KMS-11 (cell line): ENCODE measurements around the gene FAM3C.

Experiments
- H2AFZ ChIP-seq: fragments of 200-600 bp; sonication (generic); 2 replicates; pipeline ENCODE4 v1.6.1; 2016; ENCODE audit warnings: antibody characterized with exemption, mixed run types, low read depth
- H3K27ac ChIP-seq: fragments of 200-600 bp; sonication (generic); 2 replicates; pipeline ENCODE4 v1.6.1; 2016; ENCODE audit warnings: mild to moderate bottlenecking, mixed run types
- H3K27me3 ChIP-seq: fragments of 200-600 bp; sonication (generic); 2 replicates; pipeline ENCODE4 v1.6.1; 2017; ENCODE audit warnings: mild to moderate bottlenecking, low read depth, mixed run types, moderate library complexity; ENCODE audit not compliant: insufficient read depth
- H3K36me3 ChIP-seq: fragments of 200-600 bp; sonication (generic); 2 replicates; pipeline ENCODE4 v1.6.1; 2017; ENCODE audit warnings: mild to moderate bottlenecking, mixed run types; ENCODE audit not compliant: insufficient read depth
- H3K4me1 ChIP-seq: fragments of 200-600 bp; sonication (generic); 2 replicates; pipeline ENCODE4 v1.6.1; 2016; ENCODE audit warnings: mild to moderate bottlenecking, low read depth, mixed run types; ENCODE audit not compliant: poor library complexity, severe bottlenecking
- H3K4me2 ChIP-seq: fragments of 200-600 bp; sonication (generic); 2 replicates; pipeline ENCODE4 v1.7.0; 2016; ENCODE audit warnings: mild to moderate bottlenecking, mixed run types
- H3K4me3 ChIP-seq: fragments of 200-600 bp; sonication (generic); IDR thresholded peaks from 2 replicates; pipeline ENCODE4 v1.6.1; 2017; ENCODE audit warnings: low read depth, low read length, mixed read lengths; ENCODE audit not compliant: insufficient read depth
- H3K79me2 ChIP-seq: fragments of 200-600 bp; sonication (generic); 2 replicates; pipeline ENCODE4 v1.6.1; 2016; ENCODE audit warnings: low read depth, mixed run types; ENCODE audit not compliant: insufficient read depth
- H3K9ac ChIP-seq: fragments of 200-600 bp; sonication (generic); 2 replicates; pipeline ENCODE4 v1.6.1; 2016; ENCODE audit warnings: mild to moderate bottlenecking, mixed run types
- H4K20me1 ChIP-seq: fragments of 200-600 bp; sonication (generic); 2 replicates; pipeline ENCODE4 v1.6.1; 2016; ENCODE audit warnings: mild to moderate bottlenecking, mixed run types; ENCODE audit not compliant: insufficient read depth
- TF ChIP-seq, protein P1 (sequence below): fragments of 200-600 bp; sonication (generic); conservative IDR thresholded peaks from 2 replicates; pipeline ENCODE4 v1.6.1; 2017; ENCODE audit warnings: low read depth, mild to moderate bottlenecking, antibody characterized with exemption, low read length, moderate library complexity, mixed read lengths

The FAM3C gene

DNA sequence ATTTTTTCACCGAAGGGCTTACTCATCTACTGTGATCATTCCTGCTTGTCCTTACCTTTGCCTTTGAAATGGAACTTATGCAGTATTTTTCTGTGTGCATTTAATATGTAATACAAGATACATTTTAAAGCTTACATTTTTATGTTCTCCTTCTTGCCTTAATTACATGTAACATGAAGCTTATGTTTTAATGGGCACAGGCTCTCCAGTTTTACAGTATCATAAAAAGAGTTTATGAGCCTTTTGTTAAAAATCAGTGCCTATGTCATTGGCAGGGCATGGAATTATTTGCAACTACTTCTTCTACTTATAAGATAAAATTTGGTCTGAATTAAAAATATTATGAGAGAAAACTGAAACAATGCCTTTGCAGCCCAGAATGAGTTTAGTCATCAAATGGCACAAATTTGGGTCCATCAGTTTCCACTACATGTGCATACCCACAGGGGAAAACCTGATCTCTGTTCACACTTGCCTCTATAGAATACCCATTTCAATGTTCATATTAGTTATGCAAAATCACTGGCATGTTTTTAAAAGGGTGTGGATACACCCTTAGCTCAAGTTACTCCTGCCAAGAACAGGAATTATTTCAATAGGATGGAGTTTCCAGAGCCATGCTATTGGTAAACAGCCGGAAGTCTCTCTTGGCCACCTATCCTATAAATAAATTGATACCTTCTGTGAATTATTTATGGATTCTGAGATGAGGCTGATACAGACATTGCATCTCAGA lies 95.3 kb downstream of the FAM3C start:
- Histone ChIP-seq H3K4me1 (peaks cover 27% of the 10 kb centered on the region), H4K20me1 (no peaks in the 10 kb centered on the region), H3K4me2 (no peak overlapping the region), H3K9ac (no peak overlapping the region), H2AFZ (no peak overlapping the region), H3K27me3 (no peaks in the 10 kb centered on the region), H3K4me3 (no peak overlapping the region), H3K27ac (no peak overlapping the region), H3K36me3 (no peaks in the 10 kb centered on the region), H3K79me2 (no peaks in the 10 kb centered on the region)
- TF ChIP-seq, protein P1, sequence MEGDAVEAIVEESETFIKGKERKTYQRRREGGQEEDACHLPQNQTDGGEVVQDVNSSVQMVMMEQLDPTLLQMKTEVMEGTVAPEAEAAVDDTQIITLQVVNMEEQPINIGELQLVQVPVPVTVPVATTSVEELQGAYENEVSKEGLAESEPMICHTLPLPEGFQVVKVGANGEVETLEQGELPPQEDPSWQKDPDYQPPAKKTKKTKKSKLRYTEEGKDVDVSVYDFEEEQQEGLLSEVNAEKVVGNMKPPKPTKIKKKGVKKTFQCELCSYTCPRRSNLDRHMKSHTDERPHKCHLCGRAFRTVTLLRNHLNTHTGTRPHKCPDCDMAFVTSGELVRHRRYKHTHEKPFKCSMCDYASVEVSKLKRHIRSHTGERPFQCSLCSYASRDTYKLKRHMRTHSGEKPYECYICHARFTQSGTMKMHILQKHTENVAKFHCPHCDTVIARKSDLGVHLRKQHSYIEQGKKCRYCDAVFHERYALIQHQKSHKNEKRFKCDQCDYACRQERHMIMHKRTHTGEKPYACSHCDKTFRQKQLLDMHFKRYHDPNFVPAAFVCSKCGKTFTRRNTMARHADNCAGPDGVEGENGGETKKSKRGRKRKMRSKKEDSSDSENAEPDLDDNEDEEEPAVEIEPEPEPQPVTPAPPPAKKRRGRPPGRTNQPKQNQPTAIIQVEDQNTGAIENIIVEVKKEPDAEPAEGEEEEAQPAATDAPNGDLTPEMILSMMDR, result no peak
